Measurements from ENCODE around the gene INPP5D.

Gene INPP5D

GRCh38 chr2:233083782-233084181 lies 23.6 kb downstream of the INPP5D start:
- no peaks in the 10 kb centered on the region for H3K4me1 ChIP-seq
- DNase-seq: no peak
- H3K4me3 ChIP-seq (ENCODE audit: low read depth, low read length): no peak overlapping the region
- peaks cover 28% of the 10 kb centered on the region for H3K27me3 ChIP-seq
- TF ChIP-seq CTCF (IDR thresholded peaks at IDR 0.05; ENCODE audit: low read depth, low read length): no peak
- no peaks in the 10 kb centered on the region for H3K9me3 ChIP-seq
- no peaks in the 10 kb centered on the region for H3K36me3 ChIP-seq

- Histone ChIP-seq H3K9me3 (no peaks in the 10 kb centered on the region), H3K36me3 (no peaks in the 10 kb centered on the region), H3K27me3 (peaks cover 32% of the 10 kb centered on the region), H3K4me1 (no peaks in the 10 kb centered on the region), H3K4me3 (ENCODE audit: low read depth, low read length) (no peak overlapping the region)
- DNase-seq: no peak
- TF ChIP-seq CTCF (IDR thresholded peaks at IDR 0.05; ENCODE audit: low read depth, low read length): no peak
Measured at GRCh38 chr2:233084488-233084887, 24.3 kb downstream of the INPP5D start.

- Histone ChIP-seq H3K4me1 (no peaks in the 10 kb centered on the region), H3K36me3 (no peaks in the 10 kb centered on the region), H3K9me3 (no peaks in the 10 kb centered on the region), H3K27me3 (peaks cover 39% of the 10 kb centered on the region), H3K4me3 (ENCODE audit: low read depth, low read length) (no peak overlapping the region)
- DNase-seq: no peak
- TF ChIP-seq CTCF (IDR thresholded peaks at IDR 0.05; ENCODE audit: low read depth, low read length): no peak
Measured at GRCh38 chr2:233085037-233085838, 25.1 kb downstream of the INPP5D start.

GRCh38 chr2:233085839-233086150 lies 25.7 kb downstream of the INPP5D start:
- H3K36me3 ChIP-seq: no peaks in the 10 kb centered on the region
- TF ChIP-seq CTCF (IDR thresholded peaks at IDR 0.05; ENCODE audit: low read depth, low read length): no peak

GRCh38 chr2:233087713-233088112 lies 27.6 kb downstream of the INPP5D start:
- TF ChIP-seq CTCF (IDR thresholded peaks at IDR 0.05; ENCODE audit: low read depth, low read length): no peak
- DNase-seq: no peak
- Histone ChIP-seq H3K27me3 (peaks cover 49% of the 10 kb centered on the region), H3K36me3 (no peaks in the 10 kb centered on the region), H3K4me1 (no peaks in the 10 kb centered on the region), H3K4me3 (ENCODE audit: low read depth, low read length) (no peak overlapping the region), H3K9me3 (no peaks in the 10 kb centered on the region)

More at GRCh38 chr2:233085839-233086150, 25.7 kb downstream of the INPP5D start:
- Histone ChIP-seq H3K27me3 (peaks cover 41% of the 10 kb centered on the region), H3K4me3 (ENCODE audit: low read depth, low read length) (no peak overlapping the region), H3K4me1 (no peaks in the 10 kb centered on the region), H3K9me3 (no peaks in the 10 kb centered on the region)
- no peak for DNase-seq

- TF ChIP-seq CTCF (IDR thresholded peaks at IDR 0.05; ENCODE audit: low read depth, low read length): no peak
- H3K9me3 ChIP-seq: no peaks in the 10 kb centered on the region
- DNase-seq: no peak
- H3K36me3 ChIP-seq: no peaks in the 10 kb centered on the region
- peaks cover 49% of the 10 kb centered on the region for H3K27me3 ChIP-seq
- no peak overlapping the region for H3K4me3 ChIP-seq (ENCODE audit: low read depth, low read length)
- no peaks in the 10 kb centered on the region for H3K4me1 ChIP-seq
Measured at GRCh38 chr2:233088972-233089345, 28.8 kb downstream of the INPP5D start.

Measured in BE2C (cell line).